SK-N-SH (cell line): Measurements from ENCODE around the gene SLC17A4. TPM values are rescaled to one million over a fixed set of nuclear protein-coding genes. Genes with fewer than 3 reads are reported as not detected.

Experiments used
- CTCF ChIA-PET: fragments of 300-600, 350-600 bp; formaldehyde crosslinking; extraction: SDS; loops from one replicate; lab custom pipeline; 2021; lab: Yijun Ruan, JAX
- POLR2A ChIA-PET: fragments of 350-600 bp; sonication (Branson Sonifier 250); formaldehyde crosslinking; extraction: SDS; loops from one replicate; lab custom pipeline; 2020; ENCODE audit warnings: antibody characterized with exemption, inconsistent platforms; lab: Yijun Ruan, JAX
- DNase-seq: peaks from one replicate; pipeline ENCODE4 v3.0.0; 2012
- H2AFZ ChIP-seq: fragments of 200-600 bp; sonication (generic); 2 replicates; pipeline ENCODE4 v1.8.1; 2016; ENCODE audit warnings: antibody characterized with exemption, mild to moderate bottlenecking, low read depth
- H3F3A ChIP-seq: fragments of 200-600 bp; sonication (generic); replicated peaks from 2 replicates; pipeline ENCODE3; 2016; ENCODE audit warnings: antibody characterized with exemption, mild to moderate bottlenecking; ENCODE audit not compliant: insufficient read depth
- H3K27ac ChIP-seq, 2 experiments: fragments of 200-500 bp in 1 of 2; fragments of 200-600 bp in 1 of 2; sonication (Bioruptor generic) in 1 of 2; sonication (generic), shearing (Covaris generic) in 1 of 2; 2 replicates each; pipeline versions ENCODE4 v1.5.1 to v1.6.1; 2014 to 2016; ENCODE audit warnings: low read depth in 2 of 2, inconsistent platforms in 1 of 2, low read length in 1 of 2, mild to moderate bottlenecking in 1 of 2, mixed read lengths in 1 of 2
- H3K27me3 ChIP-seq: fragments of 200-600 bp; sonication (generic), shearing (Covaris generic); 2 replicates; pipeline ENCODE4 v1.6.1; 2016; ENCODE audit warnings: mixed run types; ENCODE audit not compliant: insufficient read depth
- H3K36me3 ChIP-seq, 2 experiments: fragments of 200-500 bp in 1 of 2; fragments of 200-600 bp in 1 of 2; sonication (Bioruptor generic) in 1 of 2; sonication (generic) in 1 of 2; replicated peaks in 1 of 2; 2 replicates each; pipeline versions ENCODE3 to v1.5.1; 2014 to 2016; ENCODE audit warnings: low read length in 1 of 2, mild to moderate bottlenecking in 1 of 2; ENCODE audit not compliant: insufficient read depth in 2 of 2, control insufficient read depth in 1 of 2
- H3K4me1 ChIP-seq, 2 experiments: fragments of 200-500 bp in 1 of 2; fragments of 200-600 bp in 1 of 2; sonication (Bioruptor generic) in 1 of 2; sonication (generic), shearing (Covaris generic) in 1 of 2; 2 replicates each; pipeline versions ENCODE4 v1.5.1 to v1.6.1; 2014 to 2016; ENCODE audit warnings: low read depth in 1 of 2, low read length in 1 of 2, mixed run types in 1 of 2; ENCODE audit not compliant: insufficient read depth in 2 of 2, control insufficient read depth in 1 of 2
- H3K4me2 ChIP-seq: fragments of 200-600 bp; sonication (generic), shearing (Covaris generic); 2 replicates; pipeline ENCODE4 v1.6.1; 2017; ENCODE audit warnings: mixed run types
- H3K4me3 ChIP-seq, 2 experiments: fragments of 200-500 bp in 1 of 2; fragments of 200-600 bp in 1 of 2; sonication (Bioruptor generic) in 1 of 2; sonication (generic), shearing (Covaris generic) in 1 of 2; 2 replicates each; pipeline versions ENCODE4 v1.5.1 to v1.8.1; 2014 to 2016; ENCODE audit warnings: low read depth in 2 of 2, inconsistent platforms in 1 of 2, low read length in 1 of 2, mild to moderate bottlenecking in 1 of 2, mixed read lengths in 1 of 2, moderate library complexity in 1 of 2
- H3K79me2 ChIP-seq: fragments of 200-600 bp; sonication (generic); 2 replicates; pipeline ENCODE4 v1.8.1; 2017; ENCODE audit warnings: mild to moderate bottlenecking; ENCODE audit not compliant: insufficient read depth
- H3K9ac ChIP-seq: fragments of 200-600 bp; sonication (generic); 2 replicates; pipeline ENCODE4 v1.6.1; 2017; ENCODE audit warnings: mixed run types
- H3K9me2 ChIP-seq: fragments of 200-600 bp; sonication (generic); 2 replicates; pipeline ENCODE4 v1.6.1; 2017; ENCODE audit warnings: mixed run types
- H3K9me3 ChIP-seq: fragments of 200-600 bp; sonication (generic); 2 replicates; pipeline ENCODE4 v1.6.1; 2017; ENCODE audit warnings: mixed run types, mild to moderate bottlenecking, moderate library complexity
- H4K20me1 ChIP-seq: fragments of 200-600 bp; sonication (generic); 2 replicates; pipeline ENCODE4 v1.6.1; 2017; ENCODE audit warnings: mild to moderate bottlenecking, mixed run types; ENCODE audit not compliant: insufficient read depth
- FOXJ3 ChIP-seq: sonication (generic); formaldehyde crosslinking; IDR thresholded peaks from 2 replicates; pipeline ENCODE4 v1.5.1; 2020; ENCODE audit warnings: mild to moderate bottlenecking, missing genetic modification reagents
- GATA2 ChIP-seq: sonication (generic); formaldehyde crosslinking; IDR thresholded peaks from 2 replicates; pipeline ENCODE4 v1.5.0; 2020; ENCODE audit warnings: mild to moderate bottlenecking, missing genetic modification reagents
- IRF3 ChIP-seq: fragments of 150-350 bp; IDR thresholded peaks from 2 replicates; pipeline ENCODE4 v1.6.1; 2016; ENCODE audit warnings: mild to moderate bottlenecking, low read depth, low read length
- MEF2A ChIP-seq: IDR thresholded peaks from 2 replicates; pipeline ENCODE4 v1.4.0; 2012; ENCODE audit warnings: low read depth, borderline replicate concordance
- MXI1 ChIP-seq: IDR thresholded peaks from 2 replicates; pipeline ENCODE4 v1.6.1; 2012; ENCODE audit warnings: mild to moderate bottlenecking, low read depth, low read length, improper control_type of control experiment
- NFIC ChIP-seq: IDR thresholded peaks from 2 replicates; pipeline ENCODE4 v1.4.0; 2012; ENCODE audit warnings: borderline replicate concordance
- PBX3 ChIP-seq: IDR thresholded peaks from 2 replicates; pipeline ENCODE4; 2012
- POLR2AphosphoS5 ChIP-seq: IDR thresholded peaks from 2 replicates; pipeline ENCODE4 v1.6.1; 2012; ENCODE audit warnings: low read depth, low read length
- RAD21 ChIP-seq: IDR thresholded peaks from 2 replicates; pipeline ENCODE4 v1.6.1; 2012; ENCODE audit warnings: mild to moderate bottlenecking, low read length
- RFX5 ChIP-seq: IDR thresholded peaks from 2 replicates; pipeline ENCODE4 v1.6.1; 2012; ENCODE audit warnings: mild to moderate bottlenecking, improper control_type of control experiment, low read length
- RXRA ChIP-seq: IDR thresholded peaks from 2 replicates; pipeline ENCODE4 v1.4.0; 2012; ENCODE audit warnings: low read depth, mild to moderate bottlenecking, borderline replicate concordance
- SIN3A ChIP-seq: IDR thresholded peaks from 2 replicates; pipeline ENCODE4 v1.6.1; 2012; ENCODE audit warnings: low read depth, mild to moderate bottlenecking, low read length, moderate library complexity, borderline replicate concordance
- TCF12 ChIP-seq: IDR thresholded peaks from 2 replicates; pipeline ENCODE4 v1.4.0; 2012
- TEAD4 ChIP-seq: IDR thresholded peaks from 2 replicates; pipeline ENCODE4 v1.4.0; 2012; ENCODE audit warnings: mild to moderate bottlenecking, borderline replicate concordance; ENCODE audit not compliant: insufficient read depth
- ZBTB33 ChIP-seq: IDR thresholded peaks from 2 replicates; pipeline ENCODE4 v1.4.0; 2012; ENCODE audit warnings: low read depth, borderline replicate concordance
- WGBS: methylation state at CpG from one replicate; pipeline ENCODE4 v1.1.6; 2017; ENCODE audit warnings: low lambda C conversion rate; 5-methylcytosine and 5-hydroxymethylcytosine counted together
- polyA plus RNA-seq, 3 experiments: library from polyadenylated mRNA; depleted of rRNA; stranded (reverse); fragments of >200 nt; gene quantifications; 2 replicates each; pipeline ENCODE4 v1.2.3, GENCODE V29; 2012

SLC17A4 gene
- polyA plus RNA-seq, 1 of the 3 experiments (the other 2 are of a cell fraction) = not detected

- POLR2A ChIA-PET = no interaction called here
- H3K4me2 ChIP-seq = no peak overlapping the region
- 59% methylated on average over 4 of the region's 4 CpGs for WGBS
- no peaks in the 10 kb centered on the region for H3K79me2 ChIP-seq
- H2AFZ ChIP-seq = no peak overlapping the region
- H3K36me3 ChIP-seq = no peaks in the 10 kb centered on the region
- TF ChIP-seq PBX3 (peak; percentile 49), FOXJ3 (CRISPR knock-in tag) (no peak)
- TF ChIP-seq, all 33 proteins: peak for 1
- CTCF ChIA-PET = no interaction called here
- Histone ChIP-seq H3K9me2 (no peaks in the 10 kb centered on the region), H3K27ac (no peak overlapping the region), H4K20me1 (no peaks in the 10 kb centered on the region), H3K4me1 (no peaks in the 10 kb centered on the region; a peak in 1 of 4 replicates), H3K9ac (no peak overlapping the region), H3K27me3 (no peaks in the 10 kb centered on the region), H3K9me3 (no peaks in the 10 kb centered on the region), H3F3A (no peaks in the 10 kb centered on the region), H3K4me3 (no peak overlapping the region)
- no peak for DNase-seq
These were observed 37.5 kb downstream of the SLC17A4 start for GRCh38 chr6:25792016-25792415.

GRCh38 chr6:25793970-25794369 lies 39.4 kb downstream of the SLC17A4 start:
- no peak overlapping the region for H3K9ac ChIP-seq
- POLR2A ChIA-PET = no interaction called here
- no peak overlapping the region for H3K27ac ChIP-seq
- DNase-seq = no peak
- no peaks in the 10 kb centered on the region for H3K9me3 ChIP-seq
- H3K4me2 ChIP-seq = no peak overlapping the region
- H3K9me2 ChIP-seq = no peaks in the 10 kb centered on the region
- H3F3A ChIP-seq = no peaks in the 10 kb centered on the region
- CTCF ChIA-PET = no interaction called here
- no peaks in the 10 kb centered on the region for H3K79me2 ChIP-seq
- H3K36me3 ChIP-seq = no peaks in the 10 kb centered on the region
- H4K20me1 ChIP-seq = no peaks in the 10 kb centered on the region
- 75% methylated on average over 1 of the region's 1 CpG for WGBS
- H3K4me1 ChIP-seq = no peaks in the 10 kb centered on the region
- no peak overlapping the region for H3K4me3 ChIP-seq
- TF ChIP-seq RAD21 = no peak
- TF ChIP-seq RXRA = no peak
- no peak for TF ChIP-seq POLR2AphosphoS5
- no peak for TF ChIP-seq IRF3
- no peak for TF ChIP-seq GATA2 (CRISPR knock-in tag)
- no peak for TF ChIP-seq TEAD4
- TF ChIP-seq MEF2A = no peak
- no peak for TF ChIP-seq FOXJ3 (CRISPR knock-in tag)
- TF ChIP-seq ZBTB33 = no peak
- no peak for TF ChIP-seq NFIC
- no peak for TF ChIP-seq MXI1
- TF ChIP-seq TCF12 = no peak
- TF ChIP-seq SIN3A = no peak
- no peak for TF ChIP-seq RFX5
- no peak overlapping the region for H2AFZ ChIP-seq
- no peaks in the 10 kb centered on the region for H3K27me3 ChIP-seq
